GM12878 (cell line): ENCODE measurements around the gene FIBCD1. TPM values are rescaled to one million over a fixed set of nuclear protein-coding genes. Genes with fewer than 3 reads are reported as not detected.

Experiments used
- ATAC-seq: fragments of 200-7000 bp; cut with Tn5 transposase; 3 replicates; pipeline ENCODE4 v1.9.1; 2020; ENCODE audit warnings: mild to moderate bottlenecking, moderate library complexity
- BruUV-seq: library from RNA; stranded (reverse); fragments of 400-500 nt; replicated peaks from 2 replicates; lab custom pipeline; 2021; lab: Mats Ljungman, UMichigan
- CTCF ChIA-PET: fragments of 300-600 bp; sonication (Branson Sonifier 250); formaldehyde crosslinking; extraction: SDS; loops from one replicate; lab custom pipeline; 2021; ENCODE audit warnings: inconsistent platforms; lab: Yijun Ruan, JAX
- POLR2A ChIA-PET: fragments of 350-600 bp; formaldehyde crosslinking; extraction: SDS; loops from one replicate; lab custom pipeline; 2021; ENCODE audit warnings: inconsistent platforms; lab: Charles Lee
- RAD21 ChIA-PET: fragments of 300-600 bp; sonication (Branson Sonifier 250); formaldehyde crosslinking; loops from one replicate; lab custom pipeline; 2023; ENCODE audit warnings: antibody characterized with exemption; ENCODE audit not compliant: unreplicated experiment; lab: Charles Lee
- SMC1A ChIA-PET: fragments of 300-600 bp; sonication (Branson Sonifier 250); formaldehyde crosslinking; loops from one replicate; lab custom pipeline; 2023; ENCODE audit not compliant: unreplicated experiment, uncharacterized antibody; lab: Charles Lee
- DNase-seq: peaks from one replicate; pipeline ENCODE4 v3.0.0-alpha.2; 2011; ENCODE audit warnings: low read depth, low spot score
- FAIRE-seq: peaks from 3 replicates; lab custom pipeline; 2011; peaks lifted over from hg19 to GRCh38; lab: Jason Lieb, UNC
- H2AFZ ChIP-seq: 2 replicates; pipeline ENCODE4 v1.6.0; 2011; ENCODE audit warnings: low read depth, low read length, control low read depth; ENCODE audit not compliant: control insufficient read depth
- H3K27ac ChIP-seq: 2 replicates; pipeline ENCODE4 v1.5.1; 2011; ENCODE audit warnings: control low read depth; ENCODE audit not compliant: control insufficient read depth, insufficient read depth
- H3K27me3 ChIP-seq, 2 experiments: replicated peaks in 1 of 2; 2 replicates each; pipeline versions ENCODE4 v1.6.0 to v1.6.1; 2011; ENCODE audit warnings: low read length in 1 of 2; ENCODE audit not compliant: control insufficient read depth in 2 of 2, insufficient read depth in 2 of 2
- H3K36me3 ChIP-seq, 2 experiments: 2 replicates each; pipeline ENCODE4 v1.5.1; 2011; ENCODE audit warnings: low read length in 1 of 2; ENCODE audit not compliant: control insufficient read depth in 2 of 2, insufficient read depth in 2 of 2
- H3K4me1 ChIP-seq: 2 replicates; pipeline ENCODE4 v1.6.1; 2011; ENCODE audit warnings: mild to moderate bottlenecking, low read length, moderate library complexity, mixed read lengths; ENCODE audit not compliant: control insufficient read depth, insufficient read depth
- H3K4me2 ChIP-seq: 2 replicates; pipeline ENCODE4 v1.6.0; 2011; ENCODE audit warnings: control low read depth; ENCODE audit not compliant: control insufficient read depth, insufficient read depth
- H3K4me3 ChIP-seq: fragments of 200-600 bp; sonication (generic); 2 replicates; pipeline ENCODE4 v1.5.1; 2016
- H3K79me2 ChIP-seq: 2 replicates; pipeline ENCODE4 v1.6.0; 2011; ENCODE audit warnings: low read length; ENCODE audit not compliant: control insufficient read depth, insufficient read depth
- H3K9ac ChIP-seq: 2 replicates; pipeline ENCODE4 v1.8.0; 2011; ENCODE audit warnings: low read length, control low read depth, mixed read lengths; ENCODE audit not compliant: control insufficient read depth, insufficient read depth
- H3K9me3 ChIP-seq: replicated peaks from 3 replicates; pipeline ENCODE4 v1.5.1; 2011; ENCODE audit warnings: mild to moderate bottlenecking, low read length; ENCODE audit not compliant: control insufficient read depth, insufficient read depth
- H4K20me1 ChIP-seq: 2 replicates; pipeline ENCODE4 v1.6.0; 2011; ENCODE audit not compliant: control insufficient read depth, insufficient read depth
- ATF7 ChIP-seq: fragments of 450-650 bp; IDR thresholded peaks from 2 replicates; pipeline ENCODE4 v1.6.1; 2016; ENCODE audit warnings: low read depth, mild to moderate bottlenecking
- BHLHE40 ChIP-seq, 2 experiments: fragments of 450-650 bp in 1 of 2; IDR thresholded peaks; 2 replicates each; pipeline ENCODE4 v1.6.1; 2011 to 2017; ENCODE audit warnings: low read depth in 2 of 2, borderline replicate concordance in 1 of 2, improper control_type of control experiment in 1 of 2, low read length in 1 of 2, mild to moderate bottlenecking in 1 of 2
- E2F8 ChIP-seq: fragments of 450-650 bp; IDR thresholded peaks from 2 replicates; pipeline ENCODE4 v1.6.1; 2018; ENCODE audit warnings: mild to moderate bottlenecking, low read depth, moderate library complexity; ENCODE audit not compliant: partially characterized antibody
- EGR1 ChIP-seq, 2 experiments: IDR thresholded peaks; 1 replicate in 1 of 2; 2 replicates in 1 of 2; pipeline ENCODE4 v1.6.1; 2011 to 2012; ENCODE audit warnings: low read depth in 2 of 2, low read length in 2 of 2, borderline replicate concordance in 1 of 2, mild to moderate bottlenecking in 1 of 2, moderate library complexity in 1 of 2
- GABPA ChIP-seq: IDR thresholded peaks from 2 replicates; pipeline ENCODE4 v1.6.1; 2014; ENCODE audit warnings: antibody characterized with exemption, low read depth, mild to moderate bottlenecking, inconsistent platforms
- PRDM15 ChIP-seq: fragments of 450-650 bp; formaldehyde crosslinking; IDR thresholded peaks from 2 replicates; pipeline ENCODE4 v1.4.0; 2020; ENCODE audit warnings: mild to moderate bottlenecking, moderate library complexity
- WGBS: methylation state at CpG from one replicate; pipeline ENCODE4 v1.1.6; 2016; ENCODE audit warnings: low lambda C conversion rate; ENCODE audit not compliant: insufficient replicate concordance, insufficient coverage; ENCODE audit errors: missing lambda C conversion rate; 5-methylcytosine and 5-hydroxymethylcytosine counted together
- in situ Hi-C: fragments of 300-500 bp; cut with MboI; formaldehyde crosslinking; loops from 9 replicates; pipeline ENCODE4 v1.14.3; 2018; ENCODE audit warnings: mixed read lengths
- intact Hi-C: fragments of 100-400 bp; cut with micrococcal nuclease; formaldehyde crosslinking; loops from one replicate; pipeline ENCODE4 v1.14.2; 2022; ENCODE audit not compliant: unreplicated experiment
- polyA plus RNA-seq, 11 experiments: library from polyadenylated mRNA; depleted of rRNA in 4 of 11; unstranded in 6 of 11; stranded (reverse) in 5 of 11; fragments of >200 nt; fragmentation: Nextera tagmentation in 4 of 11; fragmentation: Illumina TruSeq in 1 of 11; extraction: Ambion mirVana in 4 of 11; extraction: Trizol in 1 of 11; gene quantifications; 1 replicate in 1 of 11; 2 replicates in 10 of 11; pipeline versions ENCODE4 v1.2.1 to v1.2.3, GENCODE V29; 2011 to 2016; ENCODE audit warnings: inconsistent platforms in 2 of 11, missing spikeins in 2 of 11, low read depth in 1 of 11
- total RNA-seq, 4 experiments: library from RNA; depleted of rRNA in 3 of 4; stranded (reverse); fragments of >200 nt in 3 of 4; fragmentation: Illumina TruSeq in 1 of 4; extraction: Trizol in 1 of 4; gene quantifications; 2 replicates each; pipeline versions ENCODE4 v1.2.1 to v1.2.3, GENCODE V29; 2013 to 2021

Gene FIBCD1
- total and polyA plus RNA-seq, 10 of the 15 experiments (the other 5 are each of a cell fraction or from before 2014, with no cell fraction given), result 0.04 to 0.95 (median 0.25) TPM; not detected in 6

- TF ChIP-seq BHLHE40 (IDR thresholded peaks at IDR 0.05; ENCODE audit: borderline replicate concordance in 1 of 2, low read depth in 2 of 2, low read length in 1 of 2), result no peak
- TF ChIP-seq ATF7, result no peak
- Histone ChIP-seq H3K4me2 (no peak overlapping the region), H3K36me3 (peaks cover 0 to 2% of the 10 kb centered on the region in 2 experiments; a peak in 1 of 4 replicates), H3K9ac (no peak overlapping the region), H3K4me1 (no peaks in the 10 kb centered on the region), H4K20me1 (no peaks in the 10 kb centered on the region), H2AFZ (no peak overlapping the region), H3K9me3 (no peaks in the 10 kb centered on the region), H3K27ac (no peak overlapping the region), H3K79me2 (no peaks in the 10 kb centered on the region), H3K4me3 (no peak overlapping the region), H3K27me3 (no peaks in the 10 kb centered on the region)
- intact Hi-C loops (no loop called here), in situ Hi-C loops (no loop called here)
- ChIA-PET POLR2A (no interaction called here), CTCF (interaction anchor here (1.1 to 1.3 kb wide), 2 partner anchors 26 to 28 kb away, joined by 3 read pairs; no protein-coding TSS in a partner anchor), SMC1A (interaction anchor here (1.9 kb wide), 1 partner anchor 48 kb away, joined by 4 read pairs; no protein-coding TSS in a partner anchor), RAD21 (no interaction called here)
- DNase-seq (no peak), ATAC-seq (no peak), FAIRE-seq (no peak)
- BruUV-seq, result no TSS peak
- 90% methylated on average over 9 of the region's 9 CpGs for WGBS
Observed at GRCh38 chr9:130895038-130895437, 44.0 kb downstream of the FIBCD1 start.

GRCh38 chr9:130894546-130894945, 44.5 kb downstream of the FIBCD1 start:
- H3K27me3 ChIP-seq, result no peaks in the 10 kb centered on the region
- no peak overlapping the region for H3K4me2 ChIP-seq
- no peaks in the 10 kb centered on the region for H3K79me2 ChIP-seq
- no peak for FAIRE-seq
- no peak overlapping the region for H3K27ac ChIP-seq
- no peak overlapping the region for H3K9ac ChIP-seq
- no peak for DNase-seq
- no peak for ATAC-seq
- no peak overlapping the region for H2AFZ ChIP-seq
- CTCF ChIA-PET, result interaction anchor here (1.1 to 1.3 kb wide), 2 partner anchors 25 to 27 kb away, joined by 3 read pairs; no protein-coding TSS in a partner anchor
- no peaks in the 10 kb centered on the region for H3K9me3 ChIP-seq
- 63% methylated on average over 7 of the region's 7 CpGs for WGBS
- intact Hi-C loops, result no loop called here
- peaks cover 0 to 2% of the 10 kb centered on the region in 2 experiments; a peak in 1 of 4 replicates for H3K36me3 ChIP-seq
- SMC1A ChIA-PET, result interaction anchor here (1.9 kb wide), 1 partner anchor 48 kb away, joined by 4 read pairs; no protein-coding TSS in a partner anchor
- H3K4me3 ChIP-seq, result no peak overlapping the region
- POLR2A ChIA-PET, result no interaction called here
- in situ Hi-C loops, result no loop called here
- no peaks in the 10 kb centered on the region for H4K20me1 ChIP-seq
- RAD21 ChIA-PET, result no interaction called here
- BruUV-seq, result no TSS peak
- H3K4me1 ChIP-seq, result no peaks in the 10 kb centered on the region
- no peak for TF ChIP-seq E2F8
- no peak for TF ChIP-seq PRDM15 (CRISPR knock-in tag)
- TF ChIP-seq GABPA, result no peak
- no peak for TF ChIP-seq EGR1 (IDR thresholded peaks at IDR 0.05; ENCODE audit: borderline replicate concordance in 1 of 2, low read depth in 2 of 2, low read length in 2 of 2)
